Activated CD8-positive, alpha-beta T cell treated with anti-CD3 and anti-CD28 coated beads, Interleukin-2, amount 10 ng/mL, durations not matched to agents 7 days and 5 days (primary cell): ENCODE measurements around the gene CCL17. TPM values are rescaled to one million over a fixed set of nuclear protein-coding genes. Genes with fewer than 3 reads are reported as not detected.
"Not testable (repeated sequence)": the region's sequence is repeated elsewhere in the genome, so short reads cannot be mapped to it uniquely, and the experiment has no call there.

Source experiments
- ATAC-seq: fragments of 150-1000 bp; cut with Tn5 transposase; one replicate; pipeline ENCODE4 v1.10.0; 2021; ENCODE audit warnings: moderate library complexity
- CTCF ChIA-PET: fragments of 350-600 bp; sonication (Branson Sonifier 250); formaldehyde crosslinking; loops from one replicate; lab custom pipeline; 2021; ENCODE audit warnings: antibody characterized with exemption; lab: Charles Lee
- POLR2A ChIA-PET: fragments of 350-600 bp; sonication (Branson Sonifier 250); formaldehyde crosslinking; loops from one replicate; lab custom pipeline; 2021; ENCODE audit warnings: antibody characterized with exemption; lab: Charles Lee
- DNase-seq: peaks from one replicate; pipeline ENCODE4 v3.0.0-alpha.2; 2020
- H3K27ac Mint-ChIP-seq: one replicate; pipeline ENCODE4 v1.8.0; 2021; ENCODE audit warnings: mild to moderate bottlenecking, mixed read lengths
- H3K27me3 Mint-ChIP-seq: one replicate; pipeline ENCODE4 v1.8.0; 2021; ENCODE audit warnings: low read depth, mixed read lengths
- H3K36me3 Mint-ChIP-seq: one replicate; pipeline ENCODE4 v1.8.0; 2021; ENCODE audit warnings: low read depth, mixed read lengths
- H3K4me1 Mint-ChIP-seq: one replicate; pipeline ENCODE4 v1.8.0; 2021; ENCODE audit warnings: low read depth, mixed read lengths
- H3K4me3 Mint-ChIP-seq: one replicate; pipeline ENCODE4 v1.8.0; 2021; ENCODE audit warnings: mild to moderate bottlenecking, mixed read lengths
- H3K9me3 Mint-ChIP-seq: one replicate; pipeline ENCODE4 v1.8.0; 2022; ENCODE audit warnings: mixed read lengths; ENCODE audit not compliant: insufficient read depth
- total RNA-seq, 2 experiments: library from RNA; stranded (reverse); gene quantifications; one replicate each; pipeline ENCODE4 v1.2.3, GENCODE V29; 2021

Gene CCL17
- total RNA-seq, 2 experiments from 2014 or later: 0.50 TPM; not detected in 1

DNA sequence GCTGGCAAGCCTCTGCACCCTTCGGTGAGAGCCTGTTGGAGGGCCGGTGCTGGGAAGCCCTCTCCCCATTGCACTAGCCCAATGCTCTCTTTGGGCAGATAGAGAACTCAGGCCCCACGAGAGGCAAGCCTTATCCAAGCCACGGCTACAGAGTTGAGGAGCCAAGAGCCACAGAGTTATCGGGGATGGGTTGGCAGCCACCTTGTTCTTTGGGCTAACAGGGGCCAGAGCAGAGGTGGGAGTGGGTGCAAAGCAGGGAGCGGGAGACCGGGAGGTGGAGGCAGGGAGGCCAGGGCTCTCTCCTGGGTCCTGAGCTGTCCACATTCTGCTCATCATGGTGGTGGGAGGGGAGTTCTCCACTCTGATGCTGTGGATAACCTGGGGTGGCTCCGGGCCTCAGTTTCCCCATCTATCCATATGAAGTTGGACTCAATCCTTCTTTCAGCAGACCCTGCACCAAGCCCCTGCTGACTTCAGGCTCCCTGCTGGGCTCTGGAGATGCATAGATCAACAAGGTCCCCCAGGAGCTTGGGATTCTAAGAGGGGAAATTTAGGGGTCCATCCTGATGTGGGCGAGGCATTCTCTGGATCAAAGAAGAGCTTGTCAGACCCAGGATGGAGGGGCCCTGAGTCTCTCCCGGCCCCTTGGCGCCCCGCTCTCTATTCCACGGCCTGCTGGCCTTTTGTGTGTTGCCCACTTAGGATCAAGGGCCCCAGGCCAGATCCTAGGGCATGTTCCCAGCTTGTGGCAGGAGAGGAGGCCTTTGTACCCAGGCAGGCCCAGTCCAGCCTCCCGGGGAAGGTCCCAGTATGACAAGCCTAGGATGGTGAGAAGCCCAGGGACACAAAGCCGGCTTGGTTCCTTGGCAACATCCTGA, 32.8 kb upstream of the CCL17 start:
- Mint-ChIP-seq H3K27ac (no peak overlapping the region), H3K4me1 (no peaks in the 10 kb centered on the region), H3K9me3 (no peaks in the 10 kb centered on the region), H3K27me3 (peaks cover 11% of the 10 kb centered on the region), H3K36me3 (no peaks in the 10 kb centered on the region), H3K4me3 (no peak overlapping the region)
- ChIA-PET CTCF (no interaction called here), POLR2A (no interaction called here)
- no peak for ATAC-seq
- no peak for DNase-seq

DNA sequence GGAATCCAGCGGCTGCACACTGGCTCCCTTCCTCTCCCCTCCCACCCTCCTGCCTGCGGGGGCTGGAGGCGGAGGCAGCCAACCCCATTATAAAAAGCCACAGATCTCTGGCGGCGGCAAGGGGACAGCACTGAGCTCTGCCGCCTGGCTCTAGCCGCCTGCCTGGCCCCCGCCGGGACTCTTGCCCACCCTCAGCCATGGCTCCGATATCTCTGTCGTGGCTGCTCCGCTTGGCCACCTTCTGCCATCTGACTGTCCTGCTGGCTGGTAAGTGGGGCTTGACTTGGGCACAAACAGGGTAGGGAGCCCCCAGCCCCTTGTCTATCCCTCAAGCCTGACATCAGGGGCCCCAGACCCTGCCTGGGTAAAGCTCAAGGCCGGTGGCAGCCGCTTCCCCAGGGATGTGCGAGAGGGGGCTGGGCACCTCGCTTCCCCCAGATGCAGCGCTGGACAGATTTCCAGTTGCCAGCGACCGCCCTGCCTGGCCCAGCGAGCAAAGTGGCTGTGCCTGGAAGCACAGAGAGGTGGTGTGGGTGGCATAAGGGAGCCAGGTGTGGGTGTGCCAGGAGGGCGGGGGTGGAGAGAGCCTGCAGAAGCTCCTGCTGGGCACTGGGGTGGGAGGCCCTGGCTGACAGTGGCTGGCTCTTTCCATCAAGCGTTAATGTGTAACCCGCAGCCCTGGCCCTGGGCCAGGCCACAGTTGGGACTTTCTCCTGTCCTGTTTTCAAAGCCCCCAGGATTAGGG, 32.0 kb upstream of the CCL17 start, which contains the start of gene CX3CL1:
Gene CX3CL1 (plus strand): TSS at position 119 of the 745 bp plus-strand sequence. CDS start 79 bp downstream, at position 198.
- Mint-ChIP-seq H3K4me1 (peaks cover 5% of the 10 kb centered on the region), H3K4me3 (no peak within 1 kb of the TSS), H3K27ac (no peak within 1 kb of the TSS), H3K9me3 (no peaks in the 10 kb centered on the region), H3K36me3 (no peaks in the 10 kb centered on the region), H3K27me3 (peaks cover 8% of the 10 kb centered on the region)
- CTCF ChIA-PET: no interaction called here
- no peak for DNase-seq
- no peak for ATAC-seq
- POLR2A ChIA-PET: no interaction called here

DNA sequence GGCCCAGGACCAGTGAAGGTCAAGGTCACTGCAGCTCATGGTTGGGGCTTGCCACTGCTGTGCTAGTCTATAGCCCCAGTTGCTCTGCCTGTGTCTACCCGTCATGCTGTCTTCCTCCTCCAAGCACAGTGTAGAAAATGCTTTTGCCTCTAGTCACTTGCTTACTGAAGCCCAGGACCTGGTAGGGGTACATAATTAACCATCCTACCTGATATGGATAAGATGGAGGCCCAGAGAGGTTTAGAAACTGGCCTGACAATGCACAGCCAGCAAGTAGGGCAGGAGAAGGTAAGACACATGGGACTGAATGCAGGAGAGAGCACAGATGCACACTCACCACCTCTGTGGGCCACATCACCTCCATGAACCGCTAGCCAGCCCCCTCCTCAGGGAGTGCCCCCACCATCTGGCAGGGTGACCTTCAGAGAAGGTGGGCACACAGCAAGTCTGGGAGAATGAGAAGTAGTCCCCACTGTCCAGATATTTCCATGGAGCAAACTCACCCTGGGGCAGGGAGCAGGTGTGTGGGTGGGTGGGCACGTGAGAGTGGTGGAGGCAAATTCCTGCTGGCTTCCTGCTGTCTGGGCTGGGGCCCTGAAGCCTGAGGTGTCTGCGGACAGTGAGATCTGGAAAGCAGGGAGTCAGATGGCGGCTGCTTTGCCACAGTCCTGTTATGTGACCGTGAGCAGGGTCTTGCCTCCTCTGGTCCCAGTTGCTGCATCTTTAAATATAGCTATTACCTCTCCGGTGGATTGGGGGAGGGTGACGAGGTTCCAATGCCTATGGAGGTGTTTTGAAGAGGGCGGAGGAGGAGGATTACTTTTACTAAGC, 31.2 kb upstream of the CCL17 start:
- H3K36me3 Mint-ChIP-seq: no peaks in the 10 kb centered on the region
- H3K9me3 Mint-ChIP-seq: no peaks in the 10 kb centered on the region
- ChIA-PET POLR2A (no interaction called here), CTCF (no interaction called here)
- ATAC-seq: no peak
- H3K4me3 Mint-ChIP-seq: no peak overlapping the region
- H3K4me1 Mint-ChIP-seq: peaks cover 10% of the 10 kb centered on the region
- H3K27me3 Mint-ChIP-seq: peaks cover 6% of the 10 kb centered on the region
- no peak for DNase-seq
- H3K27ac Mint-ChIP-seq: no peak overlapping the region

DNA sequence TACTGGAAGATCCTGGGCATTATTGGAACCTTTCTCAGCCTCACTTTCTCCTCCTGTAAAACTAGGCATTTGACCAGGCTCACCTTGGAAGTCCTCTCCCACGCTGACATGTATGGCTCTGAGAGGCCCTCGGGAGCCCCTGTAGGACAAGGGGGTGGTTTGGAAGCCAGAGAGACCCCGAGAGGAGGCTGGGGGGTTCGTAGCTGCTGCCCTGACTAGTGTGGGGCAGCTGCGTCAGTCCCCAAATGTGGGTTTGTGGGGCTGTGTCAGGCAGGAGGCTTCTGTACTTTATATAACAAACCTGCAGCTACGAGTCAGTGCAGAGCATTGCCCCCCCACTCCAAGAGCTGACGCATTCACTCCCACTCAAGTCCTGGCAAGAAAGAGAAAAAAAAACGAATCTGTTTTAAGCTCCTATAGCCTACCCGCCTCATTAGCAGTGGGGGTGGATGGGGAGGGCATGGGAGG, 30.5 kb upstream of the CCL17 start:
- H3K27me3 Mint-ChIP-seq: peaks cover 4% of the 10 kb centered on the region
- H3K4me1 Mint-ChIP-seq: peaks cover 10% of the 10 kb centered on the region
- ATAC-seq (no peak), DNase-seq (no peak)
- CTCF ChIA-PET: no interaction called here
- H3K4me3 Mint-ChIP-seq: no peak overlapping the region
- H3K36me3 Mint-ChIP-seq: no peaks in the 10 kb centered on the region
- no peak overlapping the region for H3K27ac Mint-ChIP-seq
- no peaks in the 10 kb centered on the region for H3K9me3 Mint-ChIP-seq
- POLR2A ChIA-PET: no interaction called here

DNA sequence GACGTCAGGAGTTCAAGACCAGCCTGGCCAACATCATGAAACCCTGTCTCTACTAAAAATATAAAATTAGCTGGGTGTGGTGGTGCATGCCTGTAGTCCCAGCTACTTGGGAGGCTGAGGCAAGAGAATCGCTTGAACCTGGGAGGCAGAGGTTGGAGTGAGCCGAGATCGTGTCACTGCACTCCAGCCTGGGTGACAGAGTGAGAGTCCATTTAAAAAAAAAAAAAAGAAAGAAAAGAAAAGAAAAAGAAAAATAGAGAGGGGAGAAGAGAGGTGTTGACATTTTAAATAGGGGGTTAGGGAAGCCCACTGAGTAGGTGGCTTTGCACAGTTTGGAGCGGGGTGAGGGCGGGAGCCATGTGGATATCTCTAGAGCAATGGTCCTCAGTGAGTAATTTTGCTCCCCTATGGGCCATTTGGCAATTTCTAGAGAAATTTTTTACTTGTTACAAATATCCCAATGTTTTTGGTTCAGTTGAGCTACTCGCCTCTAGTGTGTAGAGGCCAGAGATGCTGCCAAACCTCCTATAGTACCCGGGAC, 29.6 kb upstream of the CCL17 start:
- H3K4me1 Mint-ChIP-seq, H3K27ac Mint-ChIP-seq, H3K36me3 Mint-ChIP-seq, ATAC-seq, H3K4me3 Mint-ChIP-seq, POLR2A ChIA-PET, CTCF ChIA-PET, DNase-seq, H3K9me3 Mint-ChIP-seq, H3K27me3 Mint-ChIP-seq: not testable (repeated sequence)

DNA sequence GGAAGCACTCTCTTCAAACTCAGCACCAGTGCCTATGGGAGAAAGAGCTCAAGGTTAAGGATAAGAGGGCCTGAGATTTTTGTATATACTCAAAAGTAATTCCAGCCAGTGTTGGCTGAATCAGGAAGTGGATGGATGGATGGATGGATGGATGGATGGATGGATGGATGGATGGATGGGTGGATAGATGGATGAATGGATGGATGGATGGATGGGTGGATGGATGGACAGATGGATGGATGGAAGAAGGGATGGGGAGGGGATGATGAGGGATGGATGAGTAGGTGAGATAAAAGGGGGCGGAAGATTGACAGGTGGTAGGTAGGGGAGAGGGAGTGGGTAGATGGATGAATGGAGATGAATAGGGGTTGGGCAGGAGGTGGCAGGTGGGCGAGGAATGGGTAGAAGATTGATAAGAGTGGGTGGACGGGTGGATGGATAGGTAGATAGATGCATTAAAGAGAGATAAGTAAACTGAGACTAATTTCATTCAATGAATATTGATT, 28.2 kb upstream of the CCL17 start:
- no peak overlapping the region for H3K4me3 Mint-ChIP-seq
- ChIA-PET POLR2A (no interaction called here), CTCF (no interaction called here)
- H3K4me1 Mint-ChIP-seq: peaks cover 16% of the 10 kb centered on the region
- DNase-seq (no peak), ATAC-seq (no peak)
- H3K9me3 Mint-ChIP-seq: no peaks in the 10 kb centered on the region
- H3K36me3 Mint-ChIP-seq: no peaks in the 10 kb centered on the region
- H3K27ac Mint-ChIP-seq: no peak overlapping the region
- no peaks in the 10 kb centered on the region for H3K27me3 Mint-ChIP-seq

DNA sequence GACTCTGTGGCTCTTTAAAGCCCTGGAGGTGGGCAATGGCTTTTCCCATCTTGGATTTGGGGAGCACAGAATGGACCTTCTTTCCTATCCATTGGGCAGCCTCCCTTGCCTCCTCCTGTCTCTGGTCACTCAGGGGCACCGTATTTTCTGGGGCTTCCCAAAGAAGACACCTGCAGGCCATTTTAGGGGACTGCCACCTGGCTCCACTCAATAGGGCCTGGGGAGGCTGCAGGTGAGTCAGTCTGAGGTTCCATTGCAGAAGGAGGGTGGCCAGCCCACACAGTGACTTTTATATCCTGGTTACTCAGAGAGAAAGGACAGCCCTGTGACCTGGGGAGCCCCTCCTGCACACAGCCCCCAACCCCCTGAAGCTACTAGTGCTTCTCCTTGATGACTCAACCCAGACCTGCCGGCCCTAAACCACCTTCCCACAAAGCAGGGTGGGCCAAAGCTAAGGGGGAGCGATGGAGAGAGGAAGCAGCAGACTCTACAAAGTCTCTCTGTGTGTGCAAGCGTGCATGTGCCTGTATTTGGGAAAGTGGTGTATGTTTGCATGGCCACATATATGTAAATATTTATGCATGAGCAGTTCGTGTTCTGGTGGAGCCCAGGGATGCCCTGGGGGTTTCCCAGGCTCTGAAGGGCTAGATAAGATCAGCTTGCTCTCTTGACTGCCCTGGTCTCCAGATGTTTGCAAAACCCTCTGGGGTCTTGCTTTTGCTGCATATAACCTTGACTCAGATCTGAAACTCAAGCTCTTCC, 27.3 kb upstream of the CCL17 start:
- ATAC-seq: peak; percentile 37
- Mint-ChIP-seq H3K4me3 (no peak overlapping the region), H3K27ac (no peak overlapping the region), H3K9me3 (no peaks in the 10 kb centered on the region), H3K4me1 (peaks cover 20% of the 10 kb centered on the region), H3K27me3 (no peaks in the 10 kb centered on the region), H3K36me3 (no peaks in the 10 kb centered on the region)
- peak; percentile 37 for DNase-seq
- POLR2A ChIA-PET: interaction anchor here (0.5 to 0.8 kb wide), 2 partner anchors 30 to 446 kb away, joined by 3 read pairs; no protein-coding TSS in a partner anchor
- CTCF ChIA-PET: interaction anchor here (1.4 to 1.6 kb wide), 2 partner anchors 40 to 42 kb away, joined by 3 to 10 read pairs; no protein-coding TSS in a partner anchor

DNA sequence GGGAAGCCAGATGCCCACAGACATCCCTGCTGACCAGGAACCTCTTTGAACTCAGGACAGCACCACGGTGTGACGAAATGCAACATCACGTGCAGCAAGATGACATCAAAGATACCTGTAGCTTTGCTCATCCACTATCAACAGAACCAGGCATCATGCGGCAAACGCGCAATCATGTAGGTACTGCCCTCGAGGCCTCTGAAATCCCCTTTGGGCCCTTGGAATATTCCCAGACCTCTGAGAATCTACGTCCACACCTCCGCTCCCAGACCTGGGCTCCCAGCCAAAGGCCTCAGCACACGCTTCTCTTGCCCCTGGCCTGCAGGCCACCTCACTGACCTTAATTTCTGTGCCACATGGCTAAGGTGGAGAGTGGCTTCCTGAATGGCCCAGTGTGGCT, 25.0 kb upstream of the CCL17 start:
- no peaks in the 10 kb centered on the region for H3K36me3 Mint-ChIP-seq
- ATAC-seq: no peak
- CTCF ChIA-PET: no interaction called here

DNA sequence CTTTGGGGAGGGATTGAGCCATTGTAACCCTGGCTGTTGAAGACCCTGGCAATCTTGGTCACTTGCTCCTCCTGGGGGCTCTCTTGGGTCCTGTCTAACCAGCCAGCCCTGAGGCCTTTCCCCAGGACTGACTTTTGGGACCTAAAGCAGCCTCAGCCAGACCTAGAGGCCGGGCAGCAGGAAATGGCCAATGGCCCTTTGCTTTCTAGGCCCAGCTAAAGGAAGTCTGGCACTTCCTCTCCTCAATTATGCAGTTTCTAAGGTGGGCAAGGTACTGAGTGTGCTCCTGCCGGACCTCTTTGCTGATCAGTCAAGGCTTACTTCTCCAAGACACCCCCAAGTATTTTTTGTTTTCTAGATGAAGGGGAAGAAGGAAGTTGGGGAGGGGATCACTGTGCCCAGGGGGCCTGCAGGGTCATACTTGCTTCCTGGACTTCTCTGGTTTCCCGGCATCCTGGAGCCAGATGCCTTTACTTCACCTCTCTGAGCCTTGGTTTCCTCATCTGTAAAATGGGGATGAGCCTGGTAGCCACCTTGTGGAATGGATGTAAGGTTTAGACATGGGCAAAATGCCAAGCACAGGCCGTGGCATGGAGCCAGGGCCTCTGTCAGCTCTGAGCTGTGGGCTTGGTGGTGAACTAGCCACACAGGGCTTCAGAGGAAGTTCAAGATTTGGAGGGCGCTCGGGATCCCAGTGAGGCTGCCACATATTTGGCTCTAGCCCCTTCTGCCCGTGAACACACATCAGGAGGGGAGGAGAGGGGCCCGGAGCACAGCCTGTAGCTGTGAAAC, 23.7 kb upstream of the CCL17 start:
- CTCF ChIA-PET: interaction anchor here (0.7 to 1.6 kb wide), 4 partner anchors 36 to 268 kb away, joined by 3 read pairs; no protein-coding TSS in a partner anchor
- H3K4me1 Mint-ChIP-seq: peaks cover 20% of the 10 kb centered on the region
- no peak overlapping the region for H3K27ac Mint-ChIP-seq
- DNase-seq (no peak), ATAC-seq (no peak)
- POLR2A ChIA-PET: no interaction called here
- H3K27me3 Mint-ChIP-seq: no peaks in the 10 kb centered on the region
- no peaks in the 10 kb centered on the region for H3K36me3 Mint-ChIP-seq
- H3K4me3 Mint-ChIP-seq: no peak overlapping the region
- no peaks in the 10 kb centered on the region for H3K9me3 Mint-ChIP-seq

More for the DNA sequence above, 25.0 kb upstream of the CCL17 start:
- POLR2A ChIA-PET: no interaction called here
- Mint-ChIP-seq H3K4me1 (peaks cover 20% of the 10 kb centered on the region), H3K27ac (no peak overlapping the region), H3K4me3 (no peak overlapping the region), H3K9me3 (no peaks in the 10 kb centered on the region), H3K27me3 (no peaks in the 10 kb centered on the region)
- no peak for DNase-seq
